HG02973 (cell line): ENCODE results near the gene AURKA.
"Not testable (repeated sequence)": the region's sequence is repeated elsewhere in the genome, so short reads cannot be mapped to it uniquely, and the experiment has no call there.

ENCODE experiments used
- ATAC-seq: cut with Tn5 transposase; IDR thresholded peaks from one replicate; pipeline ENCODE4 v1.9.1; 2021; ENCODE audit warnings: moderate library complexity; ENCODE audit not compliant: unreplicated experiment

Gene AURKA

DNA sequence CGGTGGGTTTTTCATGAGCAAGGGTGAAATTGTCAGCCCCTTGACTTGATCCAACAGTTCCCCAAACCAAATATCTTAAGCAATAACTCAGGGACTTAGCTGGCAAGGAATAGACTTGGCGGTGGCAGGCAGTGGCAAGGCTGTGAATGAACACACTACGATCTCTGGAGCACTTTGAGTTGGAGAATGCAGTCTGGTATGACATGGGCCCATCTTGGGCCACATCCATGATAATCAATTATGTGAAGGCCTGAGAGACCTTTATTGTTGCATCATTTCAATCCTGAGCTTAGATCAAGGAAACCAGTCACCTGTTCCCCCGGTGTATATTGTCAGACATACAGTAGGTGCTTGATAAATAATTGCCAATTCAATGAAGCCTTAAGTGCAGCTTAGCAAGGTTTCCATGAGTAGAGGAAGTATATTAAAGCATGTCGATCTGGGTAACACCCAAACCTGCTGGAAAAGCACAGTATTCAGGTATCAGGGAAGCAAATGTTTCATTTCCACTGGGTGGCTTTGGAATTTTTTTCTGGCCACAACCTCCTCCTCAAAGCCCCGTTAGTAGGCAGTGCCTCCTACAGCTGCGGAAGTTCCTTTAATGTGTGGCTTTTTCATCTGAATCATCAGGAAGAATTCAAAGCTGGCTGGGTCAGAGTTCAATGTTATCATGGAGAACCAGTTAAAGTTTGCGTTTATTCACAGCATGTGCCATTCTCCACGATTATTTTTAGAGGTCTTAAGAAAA, 30.2 kb upstream of the AURKA start:
- no peak for ATAC-seq

DNA sequence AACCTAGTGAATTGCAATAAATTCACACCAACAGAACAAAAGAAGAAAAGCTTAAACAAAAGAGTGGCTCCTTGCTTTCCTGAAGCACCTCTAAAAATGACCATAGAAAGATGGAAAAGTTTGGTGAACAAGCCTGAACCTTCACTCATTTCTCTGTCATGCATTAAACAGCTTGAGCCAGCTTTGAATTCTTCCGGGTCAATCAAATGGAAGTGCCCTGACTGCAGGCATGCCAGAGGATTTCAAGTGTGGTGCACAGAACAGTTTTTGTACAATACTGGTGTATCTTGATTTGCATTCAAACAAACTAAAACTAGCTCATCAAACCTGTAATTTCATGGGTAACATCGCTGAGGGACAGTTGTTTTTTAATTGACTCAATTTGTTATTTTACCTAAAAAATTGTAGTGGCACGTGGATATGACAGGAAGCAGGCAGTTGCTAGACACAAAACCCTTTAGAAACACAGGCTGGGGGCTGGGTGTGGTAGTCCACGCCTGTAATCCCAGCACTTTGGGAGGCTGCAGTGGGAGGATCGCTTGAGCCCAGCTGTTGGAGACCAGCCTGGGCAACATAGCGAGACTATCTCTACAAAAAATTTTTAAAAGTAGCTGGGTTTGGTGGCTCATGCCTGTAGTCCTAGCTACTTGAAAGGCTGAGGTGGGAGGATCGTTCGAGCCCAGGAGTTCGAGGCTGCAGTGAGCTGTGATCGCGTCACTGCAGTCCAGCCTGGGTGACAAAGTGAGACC, 29.1 kb upstream of the AURKA start:
- no peak for ATAC-seq

DNA sequence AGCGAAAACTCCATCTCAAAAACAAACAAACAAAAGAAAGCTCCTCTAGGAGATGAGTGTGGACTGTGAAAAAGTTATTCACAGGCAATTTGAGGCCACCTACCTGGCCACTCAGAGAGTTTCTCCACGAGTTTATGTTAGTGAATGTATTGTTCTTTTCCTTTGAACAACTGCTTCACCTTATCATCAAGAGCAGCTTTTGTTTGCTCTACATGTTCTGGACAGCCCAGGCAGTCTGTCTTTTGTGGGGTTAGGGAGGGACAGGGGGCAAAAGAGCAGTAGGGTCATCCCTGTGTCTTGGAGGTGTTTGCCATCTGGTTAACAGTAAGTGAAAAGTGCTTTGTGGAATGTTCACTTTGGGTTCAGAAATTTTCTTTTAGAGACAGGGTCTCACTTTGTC, 28.0 kb upstream of the AURKA start:
- no peak for ATAC-seq

GRCh38 chr20:56418385-56418861, 26.4 kb upstream of the AURKA start:
- ATAC-seq: no peak

GRCh38 chr20:56417911-56418310, 25.9 kb upstream of the AURKA start:
- ATAC-seq: no peak

DNA sequence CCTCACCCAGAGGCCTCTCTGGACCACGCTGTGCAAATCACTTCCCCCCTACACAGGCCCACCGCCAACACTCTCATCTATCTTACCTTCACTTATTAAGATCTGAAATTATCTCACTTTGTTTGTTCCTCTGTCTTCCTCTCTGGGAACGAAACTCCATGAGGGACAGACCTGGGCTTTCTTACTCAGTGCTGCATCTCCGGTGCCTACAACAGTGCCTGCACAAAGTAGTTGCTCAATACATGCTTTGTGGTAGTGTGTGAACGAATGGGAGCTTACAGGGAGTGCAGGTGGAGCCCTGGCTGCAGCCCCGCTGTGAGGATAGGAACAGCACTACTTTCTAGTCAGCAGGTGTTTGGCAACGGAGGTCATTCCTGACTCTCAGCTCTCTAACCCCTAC, 25.4 kb upstream of the AURKA start:
- ATAC-seq: no peak

DNA sequence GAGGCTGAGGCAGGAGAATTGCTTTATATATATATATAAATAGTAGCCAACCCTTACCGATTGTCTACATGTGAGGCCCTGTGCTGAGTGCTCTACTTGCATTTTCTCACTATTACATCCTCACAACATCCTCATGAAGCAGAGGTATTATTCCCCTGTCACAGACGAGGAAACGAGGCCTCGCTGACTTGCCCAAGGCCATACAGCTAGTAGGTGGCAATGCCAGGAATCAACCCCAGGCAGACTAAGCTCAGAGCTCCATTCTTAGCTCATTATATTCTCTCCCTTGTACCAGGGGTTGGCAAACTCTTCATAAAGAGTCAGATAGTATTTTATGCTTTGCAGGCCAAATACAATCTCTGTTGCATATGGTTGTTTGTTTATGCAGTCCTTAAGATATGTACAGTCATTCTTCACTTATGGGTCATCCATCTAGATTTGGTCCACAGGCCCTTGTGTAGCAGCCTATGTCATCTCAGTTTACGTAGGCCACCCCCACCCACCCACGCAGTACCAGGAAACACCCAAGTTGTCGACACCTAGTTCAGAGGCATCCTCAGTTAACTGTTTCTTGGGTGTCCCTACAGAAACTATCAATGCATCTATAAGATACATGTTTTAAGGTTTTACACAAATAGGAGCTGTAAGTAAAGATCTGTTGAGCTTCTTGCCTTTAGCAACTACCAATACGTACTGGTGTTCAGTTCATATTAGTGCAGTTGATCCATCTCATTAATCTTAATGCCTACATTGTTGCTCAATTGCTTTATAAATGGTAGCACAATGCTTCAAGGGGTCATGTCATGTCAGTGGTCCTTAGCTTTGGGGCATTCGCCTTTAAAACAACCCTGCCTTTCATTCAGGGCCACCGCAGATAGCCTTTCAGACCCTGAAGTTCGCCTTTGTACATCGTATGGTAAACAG, 23.1 kb upstream of the AURKA start:
- ATAC-seq: no peak

- ATAC-seq: no peak
Measured at GRCh38 chr20:56412949-56413348, 20.9 kb upstream of the AURKA start.

- no peak for ATAC-seq
Measured at GRCh38 chr20:56412473-56412790, 20.4 kb upstream of the AURKA start.

DNA sequence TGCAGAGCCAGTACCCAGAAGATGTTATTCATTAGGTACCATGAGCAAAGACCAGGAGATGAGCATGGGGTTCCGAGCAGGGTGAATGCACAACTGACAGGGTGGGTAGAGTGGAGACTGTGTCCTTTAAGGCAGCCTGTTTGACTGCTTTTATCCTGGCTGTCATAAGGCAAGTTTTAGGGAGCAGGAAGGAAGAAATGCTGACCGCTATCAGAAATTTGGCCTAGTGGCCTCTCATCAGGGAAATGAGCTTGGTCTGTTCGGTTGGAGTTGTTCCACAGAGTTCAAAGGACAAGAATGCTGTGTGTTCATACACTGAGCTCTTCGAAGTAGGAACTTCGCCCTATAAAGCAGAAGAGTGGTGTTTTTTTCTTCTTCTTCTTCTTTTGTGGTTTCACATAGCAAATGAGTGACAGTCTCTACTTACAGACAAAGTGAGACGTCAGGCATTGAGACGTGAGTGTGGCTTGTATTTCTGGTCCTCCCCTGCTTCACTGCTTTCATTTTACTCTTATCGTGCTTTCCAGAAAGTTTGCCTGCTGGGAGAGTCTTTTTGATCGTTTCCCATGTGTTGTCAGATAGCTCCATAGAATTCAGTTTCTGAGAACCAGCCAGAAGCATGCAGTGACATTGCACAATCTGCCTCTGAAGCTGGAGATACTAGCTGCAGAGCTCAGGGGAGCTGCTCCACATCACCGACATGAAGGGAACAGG, 19.9 kb upstream of the AURKA start, which contains the start of gene CASS4:
TSS of gene CASS4 (plus strand) at position 502 of the 714 bp plus-strand sequence. CDS start at position 701, 199 bp downstream.
- no peak for ATAC-seq

DNA sequence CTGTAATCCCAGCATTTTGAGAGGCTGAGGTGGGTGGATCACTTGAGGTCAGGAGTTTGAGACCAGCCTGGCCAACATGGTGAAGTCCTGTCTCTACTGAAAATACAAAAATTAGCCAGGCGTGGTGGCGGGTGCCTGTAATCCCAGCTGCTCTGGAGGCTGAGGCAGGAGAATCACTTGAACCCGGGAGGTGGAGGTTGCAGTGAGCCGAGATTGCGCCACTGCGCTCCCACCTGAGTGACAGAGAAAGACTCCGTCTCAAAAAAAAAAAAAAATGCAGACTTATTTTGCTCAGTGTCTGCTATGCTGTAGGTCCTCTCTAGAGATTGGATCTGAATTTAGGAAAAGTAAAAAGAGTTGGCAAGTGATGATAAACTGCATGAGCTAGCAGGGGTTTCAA, 19.3 kb upstream of the AURKA start:
- not testable (repeated sequence) for ATAC-seq

GRCh38 chr20:56409956-56410355, 17.9 kb upstream of the AURKA start:
- ATAC-seq: no peak

DNA sequence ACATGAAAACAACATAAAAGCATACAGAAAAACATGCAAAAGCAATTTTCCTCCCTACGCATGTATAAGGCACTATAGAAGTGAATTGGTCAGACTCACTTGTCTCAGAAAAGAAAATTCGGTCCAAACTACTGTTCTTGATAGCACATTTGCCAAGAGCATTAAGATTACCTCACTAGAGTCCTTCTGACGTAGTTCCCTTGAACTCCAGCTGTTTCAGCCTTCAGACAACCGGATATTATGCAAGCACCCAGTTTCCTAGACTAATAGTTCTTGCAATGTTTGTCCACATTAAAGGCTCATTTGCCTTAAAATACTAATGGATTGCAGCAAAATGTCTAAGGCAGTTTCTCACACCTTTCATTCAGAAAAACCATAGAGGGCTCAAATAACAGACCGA, 17.5 kb upstream of the AURKA start:
- no peak for ATAC-seq

DNA sequence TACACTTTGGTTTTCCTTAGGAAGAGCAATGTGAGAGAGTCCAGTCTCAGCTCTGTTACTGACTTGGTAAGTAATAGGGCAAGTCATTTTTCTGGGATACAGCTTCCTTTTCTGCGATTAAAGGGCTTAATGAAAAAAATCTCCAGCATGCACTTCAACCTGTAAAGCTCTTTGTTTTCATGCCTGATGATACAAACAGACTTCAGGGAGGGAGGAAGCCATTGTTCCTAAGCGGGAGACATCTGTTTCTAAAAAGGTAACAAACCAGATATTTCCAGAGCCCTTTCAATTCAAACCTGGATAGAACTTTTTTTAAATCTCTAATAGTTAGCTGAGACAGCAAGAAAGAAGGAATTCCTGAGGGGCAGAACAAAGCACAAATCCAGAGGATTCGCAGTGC, 14.9 kb upstream of the AURKA start:
- no peak for ATAC-seq

DNA sequence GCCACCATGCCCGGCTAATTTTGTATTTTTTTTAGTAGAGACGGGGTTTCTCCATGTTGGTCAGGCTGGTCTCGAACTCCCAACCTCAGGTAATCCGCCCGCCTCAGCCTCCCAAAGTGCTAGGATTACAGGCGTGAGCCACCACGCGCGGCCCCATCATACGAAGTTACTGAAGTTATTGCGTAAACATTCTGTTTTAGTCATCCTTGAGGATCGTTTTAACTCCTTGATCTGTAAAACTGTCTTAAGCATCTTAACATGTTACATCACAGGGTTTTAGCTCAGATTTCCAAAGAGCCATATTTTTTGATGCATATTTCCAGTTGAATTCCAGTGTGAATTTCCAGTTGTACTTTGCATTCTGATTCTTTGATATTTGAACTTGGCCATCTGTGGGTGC, 13.3 kb upstream of the AURKA start:
- not testable (repeated sequence) for ATAC-seq

DNA sequence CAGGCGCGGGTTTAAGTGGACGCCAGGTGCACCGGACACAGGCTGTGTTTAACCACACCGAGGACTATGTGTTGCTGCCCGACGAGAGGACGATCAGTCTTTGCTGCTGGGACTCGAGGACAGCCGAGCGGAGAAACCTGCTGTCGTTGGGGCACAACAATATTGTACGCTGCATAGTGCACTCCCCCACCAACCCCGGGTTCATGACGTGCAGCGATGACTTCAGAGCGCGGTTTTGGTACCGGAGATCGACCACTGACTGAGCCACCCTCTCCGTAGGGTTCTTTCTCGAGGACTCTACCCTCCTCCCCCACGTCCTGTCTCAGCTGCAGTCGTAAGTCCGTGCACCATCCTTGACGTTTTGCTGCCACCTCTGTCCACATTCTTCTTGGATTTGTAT, 11.4 kb upstream of the AURKA start:
- no peak for ATAC-seq

- ATAC-seq: peak; percentile 68
Measured at GRCh38 chr20:56400001-56400640, 8.1 kb upstream of the AURKA start.

DNA sequence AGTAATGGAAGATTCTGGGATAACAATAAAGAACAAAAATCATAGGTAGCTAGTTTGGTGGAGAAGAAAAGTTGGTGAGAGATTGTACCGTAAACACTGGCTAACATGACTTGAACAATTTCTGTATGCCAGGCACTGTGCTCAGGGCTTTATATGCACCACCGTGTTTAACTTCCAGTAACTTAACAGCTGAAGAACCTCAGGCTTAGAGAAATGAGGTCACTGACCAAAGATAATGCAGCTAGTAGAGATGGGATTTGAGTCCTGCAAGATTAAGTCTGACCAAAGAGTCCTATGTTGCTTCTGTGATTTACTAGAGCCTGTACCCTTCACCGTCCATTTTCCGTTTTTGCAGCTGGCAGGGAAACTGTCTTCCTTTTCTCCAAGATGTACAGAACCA, 3.2 kb upstream of the AURKA start:
- ATAC-seq: no peak

DNA sequence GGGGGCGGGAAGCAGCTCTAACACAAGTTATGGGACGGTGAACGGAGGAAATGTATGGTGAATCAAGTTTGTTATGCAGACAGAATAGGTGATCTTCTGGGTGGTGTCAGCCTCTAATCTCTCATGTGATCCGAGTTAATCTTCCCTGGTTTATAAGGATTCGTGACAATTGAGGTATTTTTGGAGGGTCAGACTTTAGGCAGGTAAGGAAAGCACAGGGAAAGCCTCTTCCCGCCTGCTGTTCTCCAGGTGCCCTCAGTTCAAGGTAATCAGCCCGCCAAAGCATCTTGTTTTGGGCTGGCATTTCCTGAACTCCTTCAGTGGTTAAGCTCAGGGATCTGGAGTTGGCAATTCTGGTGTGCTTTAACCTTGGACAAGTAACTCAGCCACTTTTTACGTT, 1.6 kb upstream of the AURKA start:
- no peak for ATAC-seq

DNA sequence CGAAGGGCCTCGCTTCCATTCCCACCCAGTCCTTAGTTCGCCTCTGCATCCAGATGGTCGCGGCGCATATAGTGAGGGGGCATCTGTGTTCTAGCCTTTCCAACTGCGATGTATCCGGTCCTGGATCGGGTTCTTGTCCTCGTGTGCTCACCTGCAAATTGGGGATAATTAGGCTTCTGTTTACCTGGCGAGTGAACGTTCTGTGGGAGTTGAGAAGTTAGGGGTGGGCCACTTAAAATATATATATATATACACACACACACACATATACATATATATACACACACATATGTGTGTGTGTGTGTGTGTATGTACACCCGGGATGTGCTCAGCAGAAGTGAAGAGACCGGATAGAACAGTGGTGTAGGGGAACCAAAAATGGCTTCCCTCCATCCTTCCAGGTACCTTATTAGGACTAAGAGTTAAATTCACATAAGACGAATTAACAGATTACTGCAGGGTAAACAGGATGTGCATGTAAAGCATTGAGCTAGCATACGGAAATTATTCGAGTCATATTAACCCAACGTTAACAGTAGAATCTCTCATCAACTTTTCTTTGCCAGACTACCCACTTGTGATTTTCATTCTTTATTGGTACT, 967 bp upstream of the AURKA start:
- no peak for ATAC-seq
